Fibroblast of skin of scalp (primary cell): ENCODE measurements around the gene MRPS35. TPM values are rescaled to one million over a fixed set of nuclear protein-coding genes. Genes with fewer than 3 reads are reported as not detected.
A peak's percentile ranks its signal among the peaks of the same experiment; 100 is the strongest.

Experiments used
- DNase-seq: peaks from one replicate; pipeline ENCODE4 v3.0.0-alpha.2; 2013
- polyA plus RNA-seq, 2 experiments: library from polyadenylated mRNA; unstranded; fragments of 120-200 nt; gene quantifications; one replicate each; pipeline ENCODE4 v1.2.1, GENCODE V29; 2013; ENCODE audit not compliant: insufficient read length in 2 of 2

Gene MRPS35
- 52.5 TPM for polyA plus RNA-seq (2013, experiment 1 of 2; ENCODE audit: insufficient read length)
- polyA plus RNA-seq (2013, experiment 2 of 2; ENCODE audit: insufficient read length), result 52.8 TPM

DNA sequence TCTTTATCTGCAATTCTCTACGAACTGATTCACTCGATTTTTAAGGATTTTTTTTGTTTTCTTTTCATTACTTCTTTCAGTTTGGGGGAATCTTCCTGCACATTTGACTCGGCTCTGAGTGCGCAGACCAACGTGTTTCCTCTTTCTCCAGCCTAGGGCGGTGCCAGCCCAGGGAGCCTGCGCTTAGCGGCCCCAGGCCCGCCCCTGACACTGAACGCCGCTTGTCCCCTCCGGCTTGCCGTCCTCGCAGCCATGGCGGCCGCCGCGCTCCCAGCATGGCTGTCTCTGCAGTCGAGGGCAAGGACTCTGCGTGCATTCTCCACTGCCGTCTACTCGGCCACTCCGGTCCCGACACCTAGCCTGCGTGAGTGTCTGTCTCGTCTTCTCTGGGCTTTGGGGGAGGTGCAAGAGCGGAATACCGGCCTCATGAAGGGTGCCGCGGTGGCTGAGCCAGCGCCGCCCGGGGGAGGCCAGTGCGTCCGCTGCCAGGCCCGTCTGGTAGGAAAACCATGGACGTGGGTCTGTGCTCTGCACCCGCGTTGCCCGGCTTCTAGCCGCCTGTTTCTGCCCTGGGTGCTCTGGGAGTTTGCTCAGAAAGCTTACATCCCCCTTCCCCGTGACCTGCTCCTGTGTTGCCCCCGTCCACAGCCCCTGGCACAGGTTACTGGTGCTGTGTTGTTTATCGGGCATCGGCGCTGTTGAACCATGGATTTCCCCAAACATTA, at the start of gene MRPS35:
MRPS35 (plus strand) TSS at position 241 of the 725 bp plus-strand sequence; CDS start at position 253, 12 bp downstream.
- peak; percentile 94 for DNase-seq

DNA sequence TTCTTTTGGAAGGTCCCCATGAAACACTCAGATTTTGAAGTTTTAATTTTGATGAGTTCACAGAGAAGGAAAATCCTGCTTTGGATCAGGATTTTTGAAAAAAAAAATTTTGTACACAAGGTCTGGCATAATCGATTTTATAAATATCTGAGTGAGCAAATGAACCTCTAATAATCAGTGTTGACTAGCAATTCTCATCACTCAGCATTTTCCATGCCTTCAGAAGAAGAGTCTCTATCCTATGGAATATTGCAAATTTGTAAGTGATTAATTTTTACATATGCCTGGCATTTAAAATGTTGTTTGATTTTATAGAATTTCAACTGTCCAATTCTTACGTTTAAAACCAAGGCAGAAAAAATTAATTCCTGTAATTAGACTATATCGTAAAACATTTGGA, 44.9 kb upstream of the MRPS35 start:
- no peak for DNase-seq

DNA sequence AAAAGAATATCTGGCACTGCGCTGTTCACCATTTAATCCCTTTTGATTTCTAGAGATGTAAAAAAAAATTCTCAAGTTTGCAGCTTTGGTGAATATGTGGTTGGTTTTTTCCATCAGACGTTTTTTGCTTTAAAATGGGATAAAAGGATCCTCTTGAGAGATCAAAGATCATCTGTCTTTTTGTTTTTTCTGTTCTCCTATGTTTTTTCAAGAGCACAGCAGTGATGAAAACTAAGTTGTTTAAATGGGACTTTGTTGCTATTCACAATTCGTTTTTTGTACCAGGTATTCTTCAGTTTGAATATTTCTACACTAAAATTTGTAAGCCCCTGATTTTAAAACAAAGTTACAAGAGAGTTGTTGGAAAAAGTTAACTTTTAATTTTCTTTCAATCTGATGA, 44.1 kb upstream of the MRPS35 start:
- no peak for DNase-seq

DNA sequence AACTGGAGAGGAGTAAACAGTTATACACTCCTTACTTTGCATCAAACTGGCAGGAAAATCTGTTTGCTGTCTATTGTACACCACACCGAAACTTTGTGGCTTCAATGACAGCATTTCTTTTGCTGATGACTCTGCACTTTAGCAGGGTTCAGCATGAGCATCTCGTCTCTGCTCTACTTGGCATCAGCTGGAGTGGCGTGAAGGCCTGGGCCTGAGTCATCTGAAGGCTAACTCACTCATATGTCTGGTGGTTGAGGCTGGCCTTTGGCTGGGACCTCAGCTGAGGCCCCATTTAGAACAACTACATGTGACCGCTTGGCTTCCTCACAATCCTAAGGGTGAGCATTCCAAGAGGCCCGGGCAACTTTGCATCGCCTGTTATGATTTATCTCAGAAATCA, 43.1 kb upstream of the MRPS35 start:
- DNase-seq, result peak; percentile 36

DNA sequence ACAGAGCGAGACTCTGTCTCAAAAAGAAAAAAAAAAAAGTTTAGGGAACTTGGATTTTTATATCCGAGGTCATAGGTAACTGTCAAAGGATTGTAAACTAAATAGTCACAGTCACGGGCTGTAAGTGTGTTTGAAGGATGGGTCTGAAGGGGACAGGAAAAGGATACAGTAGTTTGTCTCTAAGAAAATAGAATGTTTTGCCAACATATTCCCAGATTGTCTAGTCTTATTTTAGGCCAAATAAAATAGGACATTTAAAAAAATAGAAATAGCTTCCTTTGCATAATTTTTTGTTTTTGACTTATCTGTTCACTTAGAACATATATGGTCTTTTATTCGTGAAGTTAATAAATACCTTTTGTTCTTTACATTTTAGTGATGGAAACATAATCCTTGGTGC, 38.6 kb upstream of the MRPS35 start:
- DNase-seq, result no peak

DNA sequence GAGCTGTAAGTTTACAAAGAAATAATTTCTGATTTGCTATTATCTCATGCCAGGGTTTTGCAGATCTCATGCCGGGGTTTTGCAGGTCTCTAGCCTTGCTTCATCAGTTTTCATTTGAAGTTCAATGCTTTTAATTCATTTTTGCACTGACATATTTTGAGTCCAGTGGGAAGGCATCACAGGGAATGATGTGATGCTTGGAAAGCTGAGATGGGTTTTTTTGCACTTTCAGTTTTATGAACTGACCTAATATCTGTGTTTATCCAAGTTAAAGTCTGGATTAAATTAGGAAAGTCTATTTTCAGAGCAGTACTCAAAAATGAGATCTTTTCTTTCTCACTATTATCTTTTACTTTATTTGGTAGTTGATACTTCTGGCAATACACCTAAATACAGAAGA, 38.0 kb upstream of the MRPS35 start:
- peak; percentile 3 for DNase-seq

DNA sequence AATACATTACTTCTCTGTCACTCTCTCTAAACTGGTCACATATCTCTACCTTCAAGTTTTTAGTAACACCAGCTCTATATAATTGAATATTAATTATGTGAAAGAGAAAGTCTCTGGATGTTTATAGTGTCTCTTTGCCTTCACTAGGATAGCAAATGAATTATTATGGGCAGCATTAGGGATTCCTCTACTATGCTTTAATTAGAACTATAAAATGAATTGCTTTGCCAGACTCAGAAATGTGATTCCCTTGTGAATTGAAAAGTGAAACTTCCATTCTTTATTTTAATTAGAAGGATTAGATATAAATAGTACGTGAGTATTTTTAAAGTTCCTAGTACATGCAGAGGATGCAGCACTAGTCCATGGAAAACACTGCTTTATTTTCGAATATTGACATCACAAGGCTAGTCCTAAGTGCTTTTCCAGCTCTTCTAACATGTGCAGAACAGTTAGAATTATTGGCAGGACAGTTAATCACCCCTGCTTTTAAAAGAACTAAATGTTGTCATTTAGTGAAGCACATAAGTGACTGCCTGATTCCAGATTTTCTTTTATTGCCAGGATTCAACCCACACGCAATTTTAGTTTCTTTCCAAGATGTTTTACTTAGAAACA, 37.4 kb upstream of the MRPS35 start:
- DNase-seq, result no peak

DNA sequence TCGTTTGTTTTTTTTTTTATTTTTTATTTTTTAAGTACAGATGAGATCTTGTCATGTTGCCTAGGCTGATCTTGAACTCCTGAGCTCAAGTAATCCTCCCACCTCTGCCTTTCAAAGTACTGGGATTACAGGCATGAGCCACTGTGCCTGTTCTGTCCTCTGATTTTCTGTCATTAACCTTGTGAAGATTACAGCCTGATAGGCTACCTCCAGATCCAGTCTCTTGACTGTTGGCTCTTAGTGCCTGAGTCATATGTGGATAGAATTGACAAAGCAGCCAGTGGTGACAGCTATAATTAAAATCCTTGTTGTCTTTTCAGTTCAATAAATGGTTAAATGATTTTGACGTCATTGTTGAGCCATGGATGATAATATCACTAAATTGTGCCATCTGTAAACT, 35.6 kb upstream of the MRPS35 start:
- no peak for DNase-seq

DNA sequence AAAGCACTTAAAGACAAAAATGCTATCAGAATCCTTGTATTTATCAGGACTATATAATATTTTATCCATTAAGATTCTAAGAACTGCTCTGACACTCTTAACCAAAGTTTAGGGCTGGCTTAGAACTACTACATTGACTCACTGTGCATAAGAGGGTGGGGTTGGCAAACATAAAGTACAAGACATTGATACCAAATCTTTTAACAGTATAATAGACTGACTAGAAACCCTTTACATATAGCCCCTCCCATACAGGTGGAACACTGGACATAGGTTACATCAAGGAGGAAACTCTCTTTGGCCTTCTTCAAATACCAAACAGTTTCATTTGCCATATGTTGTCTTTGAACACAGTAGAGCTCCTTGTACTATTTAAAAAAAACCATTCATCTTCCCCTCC, 30.0 kb upstream of the MRPS35 start:
- no peak for DNase-seq

DNA sequence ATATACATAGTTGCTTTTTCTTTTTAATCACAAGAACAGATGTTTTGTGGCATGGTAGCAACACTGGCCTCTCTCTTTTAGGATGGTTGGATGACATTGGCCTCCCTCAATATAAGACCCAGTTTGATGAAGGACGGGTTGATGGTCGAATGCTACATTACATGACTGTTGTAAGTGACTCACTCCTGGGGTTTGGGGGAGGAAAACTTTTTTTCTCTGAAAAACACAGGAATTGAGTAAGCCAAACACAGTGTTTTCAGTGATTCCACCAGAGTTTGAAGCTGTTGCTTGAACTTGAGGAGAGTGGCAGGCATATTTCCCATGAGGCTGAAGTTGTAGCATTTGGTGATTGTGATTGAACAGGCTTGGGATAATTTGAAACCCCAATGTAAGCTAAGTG, 28.1 kb upstream of the MRPS35 start:
- DNase-seq, result peak; percentile 7

DNA sequence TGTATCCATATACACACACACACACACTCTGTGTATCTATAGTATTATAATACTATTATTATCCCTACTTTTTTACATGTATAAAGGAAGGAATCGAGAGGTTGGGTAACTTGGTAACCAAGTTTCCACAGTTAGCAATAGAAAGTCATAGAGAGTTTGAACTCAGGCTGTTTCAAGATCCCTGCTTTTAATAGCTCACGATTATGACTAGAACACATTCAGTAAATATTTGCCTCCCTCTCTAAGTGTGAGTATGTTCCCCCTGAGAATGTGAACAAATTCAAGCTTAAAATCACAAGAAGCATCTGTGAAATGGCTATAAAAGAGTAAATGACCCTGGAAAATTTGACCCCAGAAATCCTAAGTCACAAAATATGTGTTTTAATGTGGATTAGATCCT, 25.4 kb upstream of the MRPS35 start:
- no peak for DNase-seq

DNA sequence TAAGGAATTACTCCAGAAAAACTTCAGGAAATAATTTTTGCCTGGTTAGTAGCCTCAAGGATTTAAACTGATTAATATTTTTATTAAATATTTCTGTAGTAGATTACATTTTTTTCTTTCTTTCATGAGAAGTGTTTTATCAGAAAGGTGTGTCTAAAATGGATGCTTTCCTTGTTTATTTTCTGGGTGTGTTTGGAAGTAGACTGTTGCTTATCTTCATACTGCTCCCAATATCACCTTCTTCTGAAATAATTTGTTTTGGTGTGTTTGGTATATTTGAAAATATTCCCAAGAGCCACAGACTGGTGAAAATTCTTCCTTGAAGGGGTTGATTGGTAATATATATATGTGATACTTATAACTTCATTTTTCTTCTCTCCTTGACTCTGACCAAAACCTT, 24.5 kb upstream of the MRPS35 start:
- no peak for DNase-seq

DNA sequence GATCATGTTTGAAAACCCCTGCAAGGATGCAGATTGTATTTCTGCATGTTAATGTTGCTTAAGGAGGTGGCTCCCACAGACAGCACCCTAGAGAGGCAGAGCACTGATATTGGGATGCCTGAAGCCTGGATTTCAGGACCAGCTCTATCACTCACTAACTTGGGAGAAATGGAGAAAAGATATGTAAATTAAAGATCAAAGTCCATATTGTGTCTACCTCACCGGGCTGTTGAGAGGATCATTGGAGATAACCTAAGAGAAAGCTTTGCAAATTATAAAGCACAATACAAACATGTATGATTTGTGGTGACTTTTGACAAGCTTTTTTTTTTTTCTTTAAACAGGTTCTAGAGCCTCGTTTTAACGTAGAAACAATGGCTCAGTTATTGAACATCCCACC, 22.0 kb upstream of the MRPS35 start:
- no peak for DNase-seq

DNA sequence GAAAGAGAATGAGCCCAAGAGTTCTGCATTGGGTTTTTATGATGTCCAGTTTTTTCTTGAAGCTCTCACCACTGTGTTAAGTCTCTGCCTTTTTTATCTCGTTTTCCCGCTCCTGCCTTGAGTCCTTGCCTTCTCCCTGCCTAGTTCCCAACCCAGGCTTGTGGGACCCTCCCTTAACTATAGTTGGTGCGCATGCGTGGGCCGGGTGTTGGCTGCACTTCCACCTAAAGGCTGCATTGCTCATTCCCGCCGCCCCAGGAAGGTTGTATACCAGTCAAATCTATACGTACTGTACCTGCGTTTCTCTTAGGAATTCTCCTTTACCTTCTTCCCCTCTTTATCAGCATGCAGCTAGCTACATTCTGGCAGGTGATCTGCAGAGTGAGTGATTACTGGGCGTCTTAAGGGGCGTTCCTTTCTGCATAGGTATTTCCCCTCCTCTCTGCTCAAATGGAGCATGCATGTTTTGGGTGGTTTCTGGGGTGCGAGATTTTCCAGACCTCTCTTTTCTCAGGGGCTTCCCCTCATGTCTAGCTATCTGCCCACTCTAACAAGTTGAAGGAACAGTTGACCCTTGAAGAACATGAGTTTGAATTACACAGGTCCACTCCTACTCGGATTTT, 21.0 kb upstream of the MRPS35 start:
- no peak for DNase-seq

DNA sequence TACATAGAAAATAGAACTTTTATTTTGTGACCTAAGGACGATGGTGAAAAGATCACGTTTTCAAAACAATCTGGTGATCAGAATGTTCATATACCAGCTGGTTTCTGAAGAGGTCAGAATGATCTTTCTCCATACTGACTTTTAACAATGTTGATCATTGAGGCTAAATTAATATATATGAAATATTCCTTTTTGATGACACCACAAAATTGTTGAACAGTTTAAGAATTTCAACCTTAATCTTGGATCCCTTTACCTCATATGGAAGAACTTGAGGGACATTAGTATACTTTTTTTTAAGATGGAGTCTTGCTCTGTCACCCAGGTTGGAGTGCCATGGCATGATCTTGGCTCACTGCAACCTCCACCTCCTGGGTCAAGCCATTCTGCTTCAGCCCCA, 17.2 kb upstream of the MRPS35 start:
- DNase-seq, result no peak

DNA sequence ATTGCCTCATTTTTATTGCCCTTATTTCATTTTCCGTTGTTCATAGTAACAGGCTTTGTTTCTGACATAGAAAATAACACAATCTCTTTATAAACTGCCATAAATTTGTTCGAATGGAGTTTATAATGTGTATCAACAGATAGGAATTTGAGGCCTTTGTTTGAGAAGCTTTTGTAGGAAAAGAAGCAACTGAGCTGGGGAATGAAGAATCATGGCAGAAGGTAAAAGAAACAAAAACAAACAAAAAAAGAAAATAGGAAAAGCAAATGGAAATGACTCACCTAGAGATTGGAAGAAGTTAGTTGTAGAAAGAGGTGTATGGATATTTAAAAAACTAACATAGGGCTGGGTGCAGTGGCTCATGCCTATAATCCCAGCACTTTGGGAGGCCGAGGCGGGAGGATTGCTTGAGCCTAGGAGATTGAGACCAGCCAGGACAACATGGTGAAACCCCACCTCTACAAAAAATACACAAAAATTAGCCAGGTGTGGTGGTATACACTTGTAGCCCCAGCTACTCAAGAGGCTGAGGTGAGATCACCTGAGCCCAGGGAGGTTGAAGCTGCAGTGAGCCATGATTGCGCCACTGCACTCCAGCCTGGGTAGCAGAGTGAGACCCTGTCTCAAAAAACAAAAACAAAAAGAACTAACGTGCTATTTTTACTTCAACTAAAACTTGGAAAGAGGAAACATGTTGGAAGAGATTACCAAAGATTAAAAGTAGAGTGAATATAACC, 14.9 kb upstream of the MRPS35 start:
- DNase-seq, result no peak

DNA sequence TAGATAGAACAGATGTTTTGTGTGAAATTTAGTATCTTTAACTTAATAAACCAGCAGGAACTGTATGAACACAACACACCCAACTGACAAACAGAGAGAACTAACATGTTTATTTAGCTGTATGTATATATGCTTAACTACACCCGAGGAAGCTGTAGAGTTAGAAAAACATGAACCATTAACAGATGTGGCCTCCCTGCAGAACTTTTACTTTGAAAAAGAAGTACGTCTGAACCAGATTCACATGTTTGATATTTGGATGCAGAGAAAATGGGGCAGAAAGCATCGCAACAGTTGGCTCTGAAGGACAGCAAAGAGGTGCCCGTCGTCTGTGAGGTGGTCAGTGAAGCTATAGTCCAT, 14.4 kb upstream of the MRPS35 start, which contains the start of gene REP15:
REP15 (plus strand) TSS at position 155 of the 360 bp plus-strand sequence; CDS start at position 271, 116 bp downstream.
- DNase-seq, result no peak

DNA sequence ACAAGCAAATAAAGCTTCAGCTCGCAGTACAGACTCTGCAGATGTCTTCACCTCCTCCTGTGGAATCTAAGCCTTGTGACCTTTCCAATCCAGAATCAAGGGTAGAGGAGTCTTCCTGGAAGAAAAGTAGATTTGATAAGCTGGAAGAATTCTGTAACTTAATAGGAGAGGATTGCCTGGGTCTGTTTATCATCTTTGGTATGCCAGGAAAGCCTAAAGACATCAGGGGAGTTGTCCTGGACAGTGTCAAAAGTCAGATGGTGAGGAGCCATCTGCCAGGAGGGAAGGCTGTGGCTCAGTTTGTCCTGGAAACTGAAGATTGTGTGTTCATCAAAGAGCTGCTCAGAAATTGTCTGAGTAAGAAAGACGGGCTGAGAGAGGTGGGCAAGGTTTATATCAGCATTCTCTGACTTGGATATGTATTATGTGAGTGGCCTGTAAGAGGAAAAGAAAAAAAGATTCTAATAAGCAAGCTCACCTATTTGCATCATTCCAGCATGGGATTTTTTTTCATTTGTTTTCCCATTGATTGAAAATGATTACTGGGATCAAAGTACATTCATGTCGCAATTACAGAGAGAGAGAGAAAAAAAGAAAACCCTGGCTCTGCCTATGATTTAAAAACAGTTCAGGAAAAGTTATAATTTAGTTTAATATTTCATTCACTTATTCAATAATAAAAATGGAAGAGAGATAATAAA, 13.6 kb upstream of the MRPS35 start:
- DNase-seq, result no peak

DNA sequence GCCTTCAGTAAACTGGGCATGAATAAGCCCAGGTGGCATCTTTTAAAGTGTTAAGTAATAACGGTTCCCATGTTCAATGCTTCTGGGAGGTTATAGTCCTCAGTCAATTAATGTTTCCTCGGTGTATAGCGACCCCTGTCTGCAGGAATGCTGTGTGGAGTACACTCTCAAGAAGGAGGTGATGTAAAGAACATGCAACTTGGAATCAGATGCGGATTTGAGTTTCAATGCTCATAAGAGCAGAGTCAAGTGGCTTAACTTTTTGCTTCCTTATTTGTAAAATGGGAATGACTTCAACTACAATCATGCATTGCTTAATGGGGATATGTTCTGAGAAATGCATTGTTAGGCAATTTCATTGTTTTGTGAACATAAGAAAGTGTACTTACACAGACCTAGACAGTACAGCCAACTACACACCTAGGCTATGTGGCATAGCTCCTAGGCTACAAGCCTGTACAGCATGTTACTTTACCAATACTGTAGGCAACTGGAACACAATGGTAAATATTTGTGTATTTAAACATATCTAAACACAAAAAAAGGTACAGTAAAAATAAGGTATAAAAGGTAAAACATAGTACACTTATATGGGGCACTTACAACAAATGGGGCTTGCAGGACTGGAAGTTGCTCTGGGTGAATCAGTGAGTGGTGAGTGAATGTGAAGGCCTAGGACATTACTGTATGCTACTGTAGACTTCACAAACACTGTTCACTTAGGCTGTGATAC, 6.7 kb upstream of the MRPS35 start:
- peak; percentile 95 for DNase-seq

DNA sequence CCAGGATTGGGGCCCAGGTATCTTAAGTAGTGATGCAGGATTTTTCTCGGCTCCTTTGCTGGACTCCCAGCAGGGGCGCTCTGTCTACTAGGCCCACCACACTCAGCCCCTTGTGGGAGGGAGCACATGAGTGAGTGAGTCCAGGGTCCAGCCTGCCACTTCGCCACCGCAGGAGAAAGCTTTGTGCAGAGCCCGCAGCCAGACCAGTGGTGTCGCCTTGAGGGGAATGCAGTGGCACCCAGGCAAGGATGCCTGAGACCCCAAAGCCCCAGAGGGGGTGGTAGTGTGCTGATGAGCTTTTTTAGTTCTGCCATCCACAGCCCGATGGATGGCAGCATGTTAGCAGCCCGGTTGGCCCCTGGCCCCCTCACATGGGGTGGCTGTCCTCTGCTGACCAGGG, 5.4 kb upstream of the MRPS35 start:
- DNase-seq, result no peak

DNA sequence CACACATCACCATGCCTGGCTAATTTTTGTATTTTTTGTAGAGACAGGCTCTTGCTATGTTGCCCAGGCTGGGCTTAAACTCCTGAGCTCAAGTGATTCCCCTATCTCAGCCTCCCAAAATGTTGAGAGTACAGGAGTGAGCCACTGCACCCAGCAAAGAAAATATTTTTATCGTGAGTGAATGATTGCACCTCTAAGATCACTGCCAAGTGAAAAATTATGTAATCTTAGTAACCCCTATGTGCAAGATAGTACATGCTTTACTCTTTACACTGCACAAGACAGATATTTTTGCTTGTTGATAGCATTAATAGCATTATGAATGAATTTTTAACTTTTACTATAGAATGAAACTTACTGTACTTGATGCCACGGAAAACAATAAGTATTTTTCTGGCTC, 3.4 kb upstream of the MRPS35 start:
- DNase-seq, result no peak
